HG02571 (cell line): ENCODE results near the gene TFF2.

Source experiments
- ATAC-seq: cut with Tn5 transposase; IDR thresholded peaks from one replicate; pipeline ENCODE4 v1.9.1; 2021; ENCODE audit warnings: mild to moderate bottlenecking, moderate library complexity; ENCODE audit not compliant: unreplicated experiment

TFF2 gene

GRCh38 chr21:42366292-42367010 is 15.7 kb upstream of the TFF2 start, which contains the start of gene TFF1:
Gene TFF1, minus strand, starts transcription at chr21:42366535. Its CDS starts 40 bp downstream, at chr21:42366495.
- ATAC-seq = no peak

DNA sequence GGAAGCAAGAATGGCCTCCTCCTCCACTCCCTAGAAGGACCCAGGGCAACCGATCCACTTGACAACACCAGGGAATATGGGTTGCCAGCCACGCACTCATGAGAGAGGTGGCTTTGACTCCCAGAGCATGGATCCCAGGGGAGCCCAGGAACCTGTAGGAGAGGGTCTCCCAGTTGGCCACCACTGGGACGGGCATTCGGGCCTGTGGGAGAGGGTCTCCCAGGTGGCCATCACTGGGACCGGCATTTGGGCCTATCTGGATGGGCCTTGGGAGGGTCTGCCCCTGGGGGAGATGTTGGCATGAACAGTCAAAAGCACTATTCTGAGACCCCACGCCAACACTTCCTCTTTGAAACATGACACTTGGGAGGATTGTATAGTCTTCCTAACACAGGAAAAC is 15.0 kb upstream of the TFF2 start:
- no peak for ATAC-seq

DNA sequence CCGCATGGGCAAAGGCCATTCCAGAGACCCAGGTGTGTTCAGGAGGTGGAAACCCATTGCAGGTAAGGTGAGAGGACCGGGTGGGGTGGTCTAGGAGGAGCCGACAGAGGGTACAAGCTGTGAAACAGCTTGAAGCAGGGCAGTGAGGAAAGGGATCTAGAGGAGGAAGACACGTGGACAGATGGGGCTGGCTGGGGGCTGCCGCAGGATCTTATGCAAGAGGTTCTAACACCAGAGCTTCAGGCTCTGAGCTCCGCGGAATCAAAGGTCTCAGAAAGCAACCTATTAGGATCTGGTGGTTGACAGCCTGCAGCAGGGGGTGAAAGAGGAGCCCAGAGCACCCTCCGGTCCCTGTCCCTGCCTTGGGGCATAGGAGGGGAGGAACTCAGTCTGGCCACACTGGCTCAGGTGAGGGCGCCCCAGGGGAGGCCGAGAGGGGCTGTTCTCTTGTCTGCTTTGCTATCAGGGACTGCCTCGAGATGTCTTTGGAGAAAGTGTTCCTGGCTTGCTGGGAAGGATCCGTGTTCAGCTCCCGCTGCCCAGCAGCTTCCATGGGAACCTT is 13.6 kb upstream of the TFF2 start:
- ATAC-seq = no peak

DNA sequence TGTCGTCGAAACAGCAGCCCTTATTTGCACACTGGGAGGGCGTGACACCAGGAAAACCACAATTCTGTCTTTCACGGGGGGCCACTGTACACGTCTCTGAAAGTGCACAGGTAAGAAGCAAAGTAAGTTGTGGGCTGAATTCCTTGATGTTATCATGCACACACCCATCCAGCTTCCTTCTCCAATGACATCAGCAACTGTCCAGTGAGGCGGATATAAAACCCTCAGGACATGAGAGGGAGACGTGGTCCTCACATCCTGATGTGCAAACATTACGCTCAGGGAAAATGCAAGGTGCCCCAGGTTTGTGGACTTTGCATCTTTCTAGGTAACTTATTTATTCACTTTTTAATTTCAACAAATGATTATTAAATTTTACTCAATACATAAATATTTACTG is 12.5 kb upstream of the TFF2 start:
- no peak for ATAC-seq

GRCh38 chr21:42362700-42363099 is 11.9 kb upstream of the TFF2 start:
- no peak for ATAC-seq

- no peak for ATAC-seq
Observed at GRCh38 chr21:42362198-42362597, 11.4 kb upstream of the TFF2 start.

DNA sequence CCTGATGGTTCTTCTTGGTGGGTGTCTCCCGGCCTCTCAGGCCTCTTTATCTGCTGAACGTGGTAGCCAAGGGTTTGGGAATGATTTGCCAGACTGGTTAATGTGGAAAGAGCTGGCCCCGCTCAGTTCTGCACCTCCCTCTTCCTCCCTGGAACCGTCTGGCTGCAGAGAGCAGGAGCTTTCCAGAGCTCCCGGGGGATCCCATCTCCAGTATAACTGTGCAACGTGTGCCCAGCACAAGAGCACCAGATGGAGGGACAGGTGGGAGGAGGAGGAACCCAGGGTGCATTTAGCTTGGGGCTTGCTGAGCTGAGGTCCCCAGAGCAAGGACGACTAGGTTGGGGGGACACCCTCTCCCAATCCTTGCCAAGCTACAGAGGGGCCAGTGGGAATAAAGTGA is 10.5 kb upstream of the TFF2 start:
- ATAC-seq = no peak

GRCh38 chr21:42360317-42360716 is 9.5 kb upstream of the TFF2 start:
- no peak for ATAC-seq

DNA sequence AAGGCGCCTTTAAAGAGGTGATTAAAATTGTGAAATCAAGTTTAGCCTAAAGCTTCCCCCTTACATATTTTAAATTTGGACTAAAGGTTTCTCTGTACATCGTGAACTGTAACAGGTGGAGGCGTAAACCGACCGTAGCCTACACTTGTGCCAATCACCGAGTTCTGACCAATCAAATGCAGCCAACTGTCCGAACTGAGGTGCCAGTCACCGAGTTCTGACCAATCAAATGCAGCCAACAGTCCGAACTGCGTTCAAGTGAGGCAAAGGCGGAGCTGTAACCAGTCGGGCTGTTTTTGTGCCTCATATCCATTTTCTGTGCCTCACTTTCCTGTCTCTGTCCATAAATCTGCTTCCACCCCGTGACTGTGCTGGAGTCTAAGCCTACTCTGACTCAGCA is 8.1 kb upstream of the TFF2 start:
- no peak for ATAC-seq

DNA sequence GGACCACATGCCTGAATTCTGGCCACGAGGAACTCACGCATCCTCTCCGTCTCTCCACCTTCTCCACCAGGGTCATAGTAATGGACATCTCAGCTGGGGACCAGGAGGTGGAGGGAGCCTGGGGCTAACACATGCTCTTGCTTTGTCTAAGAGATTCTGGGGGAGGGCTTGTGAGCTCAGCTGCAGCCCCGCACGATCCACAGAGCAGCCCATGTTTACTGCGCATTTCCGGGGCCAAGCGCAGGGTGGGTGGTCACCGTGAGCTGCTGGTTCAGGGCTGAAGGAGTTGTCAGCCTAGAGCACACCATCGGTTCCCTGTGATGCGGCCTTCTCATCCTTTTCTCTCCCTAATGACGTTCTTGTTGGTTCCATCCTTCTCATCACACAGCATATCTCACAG is 7.5 kb upstream of the TFF2 start:
- ATAC-seq = no peak

DNA sequence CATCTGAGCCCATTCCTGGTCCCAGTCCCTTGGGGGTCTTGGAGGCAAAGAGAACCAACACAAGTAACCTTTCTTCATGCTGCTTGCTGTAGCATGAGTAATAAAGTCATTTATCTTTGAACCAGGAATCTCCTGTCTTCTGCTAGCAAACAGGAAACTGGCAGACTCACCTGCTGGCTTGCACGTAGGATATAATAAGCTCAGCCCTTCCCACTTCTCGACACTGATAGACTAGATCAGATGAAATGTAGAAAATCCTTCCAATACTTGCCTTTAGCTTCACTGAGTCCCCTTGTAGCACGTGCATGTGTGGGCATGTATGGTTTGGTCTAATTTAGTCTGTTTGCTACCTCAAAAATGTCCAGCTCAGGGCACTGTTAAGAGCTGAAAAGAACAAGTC is 6.5 kb upstream of the TFF2 start:
- no peak for ATAC-seq

DNA sequence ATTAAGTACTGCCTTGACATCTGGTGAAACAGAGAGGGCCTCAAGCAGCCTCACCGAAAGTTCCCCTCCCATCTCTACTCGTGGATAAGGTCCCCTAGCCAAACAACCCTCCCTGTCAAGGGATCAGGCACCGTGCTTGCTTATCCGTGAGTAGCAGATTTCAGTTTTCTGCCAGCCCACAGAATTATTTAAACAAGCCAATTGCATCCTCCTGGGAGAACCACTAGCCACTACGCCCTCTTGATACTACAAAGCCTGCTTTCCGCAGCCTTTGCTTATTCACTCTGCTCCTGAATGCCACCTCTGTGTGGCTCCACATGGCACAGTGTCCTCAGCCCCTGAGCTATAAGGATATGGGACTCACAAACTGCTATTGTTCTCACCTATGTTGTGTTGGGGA is 5.9 kb upstream of the TFF2 start:
- ATAC-seq = no peak

DNA sequence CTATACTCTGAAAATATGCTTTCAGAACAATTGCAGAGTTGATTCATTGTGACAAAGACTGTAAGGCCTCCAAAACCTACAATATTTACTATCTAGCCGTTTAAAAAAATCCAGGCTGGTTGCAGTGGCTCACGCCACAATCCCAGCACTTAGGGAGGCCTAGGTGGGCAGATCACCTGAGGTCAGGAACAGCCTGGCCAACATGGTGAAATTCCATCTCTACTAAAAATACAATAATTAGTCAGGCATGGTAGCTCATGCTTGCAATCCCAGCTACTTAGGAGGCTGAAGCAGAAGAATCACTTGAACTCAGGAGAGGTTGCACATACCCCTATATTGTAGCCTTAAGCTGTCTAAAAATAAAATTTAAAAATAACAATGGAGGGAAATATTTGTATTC is 5.3 kb upstream of the TFF2 start:
- no peak for ATAC-seq

DNA sequence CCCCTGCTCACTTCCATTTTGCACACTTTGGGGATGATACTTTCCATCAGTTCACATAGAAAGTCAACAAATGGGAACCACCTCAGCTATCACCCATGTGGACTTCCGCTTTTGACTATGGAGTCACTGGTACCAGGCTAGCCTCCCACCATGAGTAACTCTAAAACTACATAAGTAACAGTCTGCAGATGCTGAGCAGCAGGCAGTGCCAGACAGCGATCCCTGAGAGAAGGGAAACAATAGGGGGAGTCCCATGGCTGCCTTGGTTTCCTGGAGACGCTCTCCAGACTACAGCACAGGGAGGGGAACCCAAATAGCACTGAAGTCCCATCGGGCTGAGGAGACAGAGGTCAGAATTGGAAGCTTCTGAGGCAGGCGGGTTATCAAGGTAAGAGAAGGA is 2.8 kb upstream of the TFF2 start:
- no peak for ATAC-seq

GRCh38 chr21:42352441-42353095 is 1.8 kb upstream of the TFF2 start:
- no peak for ATAC-seq

DNA sequence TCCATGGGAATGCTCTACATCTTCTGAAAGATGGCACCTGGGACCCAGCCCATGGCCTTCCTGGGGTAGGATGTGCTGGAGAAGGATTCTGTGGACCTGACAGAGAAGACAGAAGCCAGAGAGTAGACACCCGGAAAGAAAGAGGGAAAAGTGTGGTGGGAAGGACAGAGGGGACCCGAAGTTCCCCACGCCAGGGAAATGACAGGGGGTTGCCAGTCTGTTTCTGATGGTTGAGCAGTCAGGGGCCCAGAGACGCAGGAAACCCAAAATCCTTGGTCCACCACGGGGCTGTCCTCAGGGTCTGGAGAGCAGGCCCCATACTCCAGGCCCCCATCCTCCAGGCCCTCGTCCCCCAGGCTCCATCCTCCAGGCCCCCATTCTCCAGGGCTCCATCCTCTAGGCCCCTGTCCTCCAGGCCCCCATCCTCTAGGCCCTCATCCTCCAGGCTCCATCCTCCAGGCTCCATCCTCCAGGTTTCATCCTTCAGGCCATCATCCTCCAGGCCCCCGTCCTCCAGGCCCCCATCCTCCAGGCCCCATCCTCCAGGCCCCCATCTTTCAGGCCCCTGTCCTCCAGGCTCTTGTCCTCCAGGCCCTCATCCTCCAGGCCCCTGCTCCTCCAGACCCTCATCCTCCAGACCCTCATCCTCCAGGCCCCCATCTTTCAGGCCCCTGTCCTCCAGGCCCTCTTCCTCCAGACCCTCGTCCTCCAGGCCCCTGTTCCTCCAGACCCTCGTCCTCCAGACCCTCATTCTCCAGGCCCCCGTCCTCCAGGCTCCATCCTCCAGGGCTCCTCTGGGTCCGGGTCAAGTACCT is 1.0 kb upstream of the TFF2 start:
- ATAC-seq = no peak

- ATAC-seq = no peak
Observed at GRCh38 chr21:42350318-42350910, 380 bp downstream of the TFF2 start.

DNA sequence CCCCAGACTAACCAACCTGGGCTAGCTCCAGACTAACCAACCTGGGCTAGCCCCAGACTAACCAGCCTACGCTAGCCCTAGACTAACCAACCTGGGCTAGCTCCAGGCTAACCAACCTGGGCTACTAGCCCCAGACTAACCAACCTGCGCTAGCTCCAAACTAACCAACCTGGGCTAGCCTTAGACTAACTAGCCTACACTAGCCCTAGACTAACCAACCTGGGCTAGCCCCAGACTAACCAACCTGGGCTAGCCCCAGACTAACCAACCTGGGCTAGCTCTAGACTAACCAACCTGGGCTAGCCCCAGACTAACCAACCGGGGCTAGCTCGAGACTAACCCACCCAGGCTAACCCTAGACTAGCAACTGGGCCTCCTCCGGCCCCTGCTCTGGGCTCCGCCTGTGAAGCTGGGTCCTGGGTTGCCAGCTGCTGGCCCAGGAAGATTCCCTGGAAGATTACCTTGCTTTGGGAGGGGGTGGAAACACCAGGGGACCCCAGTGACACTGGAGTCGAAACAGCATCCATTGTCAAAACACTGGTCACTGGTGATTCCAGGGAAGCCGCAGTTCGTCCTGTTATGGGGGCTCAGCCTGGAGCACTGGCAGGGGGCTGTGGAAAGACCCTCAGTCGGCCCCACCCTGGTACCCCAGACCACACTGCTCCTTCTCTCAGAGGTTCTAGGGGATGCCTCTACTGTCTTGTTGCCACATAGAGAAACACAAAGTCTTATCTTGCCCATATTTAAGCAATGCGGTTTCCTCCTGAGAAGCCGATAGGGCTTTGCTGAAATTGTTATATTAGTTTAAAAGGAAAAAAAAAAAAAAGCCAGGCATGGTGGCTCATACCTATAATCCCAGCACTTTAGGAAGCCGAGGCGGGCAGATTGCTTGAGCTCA is 1.1 kb downstream of the TFF2 start:
- no peak for ATAC-seq

- no peak for ATAC-seq
Observed at GRCh38 chr21:42348762-42349161, 2.0 kb downstream of the TFF2 start.
